Dedifferentiated amniotic fluid mesenchymal stem cell (primary cell): ENCODE results near the gene BTG2.

Source experiments
- DNase-seq: peaks from one replicate; pipeline ENCODE4 v3.0.0-alpha.2; 2016; ENCODE audit errors: extremely low spot score

Gene BTG2

DNA sequence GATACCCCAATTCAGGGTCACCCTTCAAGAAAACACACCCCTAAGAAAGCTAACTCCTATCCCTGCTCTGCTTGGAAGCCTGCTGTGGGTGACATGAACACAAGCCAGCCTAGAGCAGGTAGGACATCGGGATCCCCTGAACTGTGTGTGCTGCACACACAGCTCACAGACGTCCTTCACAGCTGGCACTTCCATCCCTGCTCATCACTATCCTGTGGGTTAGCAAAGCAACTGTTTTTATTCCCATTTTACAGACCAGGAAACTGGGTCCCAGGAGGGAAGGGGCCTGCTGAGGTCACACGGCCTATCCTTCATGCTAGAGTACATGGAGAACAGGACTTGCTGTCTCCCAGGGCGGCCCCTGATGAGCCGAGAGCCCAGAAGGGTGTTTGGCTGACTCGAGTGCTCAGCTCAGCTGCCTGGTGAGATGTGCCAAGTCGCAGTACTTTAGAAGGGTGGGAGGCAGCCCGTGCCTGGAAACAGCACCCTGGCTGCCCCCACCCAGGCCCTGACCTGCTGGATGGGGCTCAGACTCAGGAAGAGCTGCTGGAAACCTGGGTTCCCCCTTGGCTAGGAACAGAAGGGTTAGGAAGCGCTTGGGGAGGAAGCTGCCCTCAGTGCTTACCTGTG, 28.3 kb upstream of the BTG2 start:
- no peak for DNase-seq

DNA sequence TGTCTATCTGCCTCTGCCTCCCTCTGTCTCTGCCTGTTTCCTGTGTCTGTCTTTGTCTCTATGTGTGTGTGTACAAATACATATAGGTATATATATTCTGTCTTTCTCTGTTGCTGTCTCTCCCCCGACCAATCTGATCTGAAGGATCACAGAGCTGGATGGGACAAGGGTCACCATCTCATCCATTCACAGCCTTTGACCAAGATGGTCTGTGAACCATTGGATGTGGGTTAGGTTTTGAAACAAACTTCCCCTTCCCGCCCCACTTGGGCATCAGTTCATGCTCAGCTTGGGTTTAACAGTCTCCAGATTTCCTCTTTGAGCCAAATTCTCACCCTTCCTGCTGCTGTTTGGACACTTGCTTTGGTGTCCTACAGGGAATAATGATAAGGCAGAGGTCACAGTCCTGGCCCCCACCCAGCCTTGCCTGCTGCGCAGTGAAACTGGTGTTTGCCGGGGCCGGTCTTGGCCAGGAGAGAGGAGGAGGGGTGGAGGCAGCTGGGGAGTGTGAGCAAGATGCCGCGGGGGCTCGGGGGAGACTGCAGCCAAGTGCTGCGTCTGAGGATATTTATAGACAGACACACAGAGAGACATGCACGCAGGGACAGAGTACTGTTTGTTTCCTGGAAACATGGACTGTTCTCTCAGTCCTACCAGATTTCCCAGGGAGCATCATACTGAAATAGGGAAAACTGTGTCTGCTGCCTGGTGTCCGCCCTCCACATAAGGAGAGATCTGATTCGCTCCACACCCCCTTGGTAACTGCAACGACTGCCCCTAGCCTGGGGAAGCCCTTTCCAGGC, 27.0 kb upstream of the BTG2 start:
- DNase-seq = peak; percentile 70

DNA sequence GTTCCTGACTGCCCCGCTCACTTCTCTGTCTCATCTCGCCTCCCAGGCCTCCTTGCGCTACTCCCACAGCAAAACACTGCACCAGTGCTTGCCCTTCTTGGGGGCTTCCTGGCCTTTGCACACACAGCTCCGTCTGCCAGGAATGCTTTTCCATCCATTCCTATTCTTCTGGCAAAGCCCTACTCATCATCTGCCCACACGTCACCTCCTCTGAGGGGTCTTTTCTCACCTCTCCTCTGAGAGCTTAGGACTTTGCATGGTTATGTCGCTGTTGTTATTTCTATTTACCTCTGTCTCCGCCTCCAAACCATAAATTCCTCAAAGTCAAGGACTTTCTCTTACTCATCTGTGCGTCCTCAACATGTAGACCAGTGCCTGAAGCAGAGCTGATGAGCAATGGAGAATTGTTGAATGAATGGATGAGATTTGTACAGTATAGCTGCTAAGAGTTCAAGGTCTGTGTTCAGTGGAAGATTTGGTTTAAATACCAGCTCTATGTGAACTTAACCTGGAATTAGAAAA, 26.4 kb upstream of the BTG2 start:
- no peak for DNase-seq

DNA sequence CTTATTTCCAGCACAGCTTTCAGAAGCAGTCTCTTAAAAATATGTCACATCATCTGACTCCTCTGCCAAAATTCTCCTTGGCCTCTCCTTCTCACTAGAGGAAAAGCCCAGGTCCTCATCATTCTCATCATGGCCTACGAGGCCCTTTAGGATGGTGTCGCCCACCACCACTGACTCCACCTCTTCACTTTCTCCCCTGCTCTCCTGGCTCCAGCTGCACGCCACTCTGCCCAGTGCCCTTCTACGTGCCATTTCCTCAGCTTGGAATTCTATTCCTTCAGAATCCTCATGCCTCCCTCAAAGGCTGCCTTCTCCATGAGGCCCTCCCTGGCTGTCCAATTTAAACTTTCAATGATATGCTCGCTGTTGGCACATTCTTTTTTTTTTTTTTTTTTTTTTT, 25.3 kb upstream of the BTG2 start:
- no peak for DNase-seq

DNA sequence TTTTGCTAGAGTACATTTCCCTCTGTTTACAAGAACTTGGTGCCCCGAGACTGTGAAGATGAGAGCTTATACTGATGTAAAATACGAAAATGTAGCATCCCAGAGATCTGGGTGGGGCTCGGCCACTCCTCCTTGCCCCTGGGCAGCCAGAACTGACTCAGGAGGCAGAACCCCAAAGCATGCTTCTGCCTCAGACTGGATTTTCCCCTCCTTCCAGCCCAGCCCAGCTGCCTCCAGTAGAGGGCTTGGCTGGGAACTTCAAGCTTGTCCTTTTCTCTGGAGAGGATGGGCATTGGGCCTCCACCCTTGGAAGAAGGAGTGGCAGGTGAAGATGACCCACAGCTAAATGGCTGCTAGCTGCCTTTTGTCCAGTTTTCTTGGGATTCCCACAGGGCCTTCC, 24.3 kb upstream of the BTG2 start:
- peak; percentile 42 for DNase-seq

DNA sequence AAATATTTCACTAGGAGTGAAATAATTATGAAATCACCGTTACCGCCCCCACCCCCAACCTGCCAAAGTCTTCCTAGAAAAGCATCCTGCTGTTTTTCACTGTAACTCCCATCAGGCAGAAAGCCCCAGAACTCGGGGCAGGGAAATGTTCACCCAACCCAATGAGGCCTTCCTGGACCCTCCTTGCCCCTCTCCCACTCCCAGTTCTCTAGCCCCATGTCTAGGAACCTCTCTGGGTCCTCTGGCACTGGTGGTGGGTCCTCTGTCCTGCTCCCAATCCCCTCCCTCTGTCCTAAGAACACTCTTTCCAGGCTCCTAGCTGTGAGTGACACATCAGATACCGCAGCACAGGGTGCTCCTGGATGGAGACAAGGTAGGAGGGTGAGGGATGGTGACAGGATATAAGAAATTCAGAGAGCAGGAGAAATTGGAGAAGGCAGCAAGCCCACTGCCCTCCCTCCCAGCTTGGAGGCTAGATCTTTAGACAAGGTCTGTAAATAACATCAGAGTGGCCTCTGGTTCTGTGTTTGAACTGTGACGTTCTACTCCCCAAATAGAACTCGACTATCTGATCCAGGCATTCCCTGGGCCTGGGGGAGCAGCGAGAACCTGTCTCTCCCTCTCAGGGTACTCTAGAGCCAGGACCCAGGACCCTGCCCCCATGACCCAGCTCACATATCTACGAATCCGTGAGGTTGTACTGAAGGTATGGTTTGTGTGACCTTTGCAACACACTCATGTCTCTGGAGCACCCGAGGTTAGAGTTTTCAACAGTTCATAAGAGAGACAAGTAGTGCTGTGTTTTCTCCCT, 23.3 kb upstream of the BTG2 start:
- DNase-seq = no peak

DNA sequence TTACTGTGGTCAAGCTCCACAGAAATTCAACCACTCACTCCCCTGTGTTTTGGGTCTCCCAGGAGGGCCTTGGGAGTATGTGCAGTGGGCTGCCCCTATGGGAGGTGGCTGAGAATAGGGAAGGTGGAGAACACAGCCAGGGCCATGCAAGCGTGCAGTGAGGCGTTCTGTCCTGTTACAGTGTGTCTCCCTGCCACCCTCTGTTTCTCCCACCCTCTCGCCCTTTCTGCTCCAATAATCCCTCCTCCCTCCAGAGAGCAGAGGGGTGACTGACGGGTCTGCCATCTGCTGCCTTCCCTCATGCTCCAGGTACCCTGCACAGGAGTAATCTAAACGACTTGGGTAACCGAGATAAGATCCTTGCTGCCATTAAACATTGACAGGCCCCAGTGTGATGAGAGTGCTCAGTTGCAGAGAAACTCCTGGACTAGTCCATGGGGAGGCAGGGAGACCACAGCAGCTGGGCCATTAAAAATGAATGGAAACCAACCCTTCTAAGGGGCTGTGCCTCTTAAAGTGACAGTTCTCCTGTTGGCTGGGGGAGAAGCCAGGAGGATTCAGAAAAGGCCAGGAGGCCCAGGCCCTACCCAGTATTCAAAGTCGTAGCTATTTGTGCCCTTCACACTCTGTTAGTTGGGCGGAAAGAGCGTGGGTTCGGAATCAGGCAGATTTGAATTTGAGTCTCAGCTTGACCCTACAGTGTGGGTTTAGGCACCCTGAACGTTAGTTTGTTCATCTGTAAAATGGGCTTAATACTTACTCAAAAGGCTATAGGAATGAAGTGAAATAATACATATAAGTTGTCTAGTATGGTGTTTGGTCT, 22.4 kb upstream of the BTG2 start:
- DNase-seq = no peak

DNA sequence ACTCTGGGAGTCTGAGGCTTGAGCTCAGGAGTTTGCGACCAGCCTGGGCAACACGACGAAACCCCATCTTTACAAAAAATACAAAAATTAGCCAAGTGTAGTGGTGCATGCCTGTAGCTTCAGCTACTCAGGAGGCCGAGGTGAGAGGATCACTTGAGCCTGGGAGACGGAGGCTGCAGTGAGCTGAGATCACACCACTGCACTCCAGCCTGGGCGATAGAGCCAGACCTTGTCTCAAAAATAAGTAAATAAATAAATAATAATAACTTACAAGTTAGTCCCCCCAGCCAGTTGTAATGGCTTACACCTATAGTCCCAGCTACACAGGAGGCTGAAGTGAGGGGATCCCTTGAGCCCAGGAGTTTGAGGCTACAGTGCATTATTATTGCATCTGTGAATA, 21.7 kb upstream of the BTG2 start:
- no peak for DNase-seq

DNA sequence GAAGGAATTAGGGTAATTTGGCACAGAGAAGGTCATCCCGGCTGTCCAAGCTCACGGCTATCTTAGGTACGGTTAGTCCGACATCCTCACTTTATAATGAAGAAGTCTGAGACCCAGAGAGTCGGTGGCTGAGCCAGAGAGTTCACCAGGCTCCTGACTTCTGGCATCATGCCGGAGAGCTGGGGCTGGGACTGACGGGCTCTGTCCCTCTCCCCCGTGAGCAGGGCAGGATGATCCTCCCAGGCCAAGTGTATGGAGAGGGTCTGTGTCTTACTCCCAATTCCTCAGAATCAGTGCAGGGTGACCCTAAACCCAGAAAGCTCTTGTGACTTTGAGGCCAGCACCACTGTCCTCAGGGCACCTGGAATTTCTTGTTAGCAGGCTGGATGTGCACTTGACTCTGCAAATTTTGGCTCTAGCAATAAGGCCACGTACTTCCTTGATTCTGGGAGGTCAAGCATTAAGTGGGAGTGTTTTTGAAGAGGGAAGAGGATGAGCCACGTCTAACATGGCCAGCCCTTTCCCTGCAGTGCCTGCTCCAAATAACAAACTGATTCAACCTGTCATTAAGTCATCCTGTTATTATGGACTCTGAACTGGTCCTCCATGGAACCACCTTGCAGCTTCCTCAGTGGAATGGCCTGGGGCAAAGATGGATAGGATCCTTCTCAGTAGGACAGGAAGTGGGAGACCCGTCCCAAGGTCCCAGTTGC, 20.8 kb upstream of the BTG2 start:
- no peak for DNase-seq

DNA sequence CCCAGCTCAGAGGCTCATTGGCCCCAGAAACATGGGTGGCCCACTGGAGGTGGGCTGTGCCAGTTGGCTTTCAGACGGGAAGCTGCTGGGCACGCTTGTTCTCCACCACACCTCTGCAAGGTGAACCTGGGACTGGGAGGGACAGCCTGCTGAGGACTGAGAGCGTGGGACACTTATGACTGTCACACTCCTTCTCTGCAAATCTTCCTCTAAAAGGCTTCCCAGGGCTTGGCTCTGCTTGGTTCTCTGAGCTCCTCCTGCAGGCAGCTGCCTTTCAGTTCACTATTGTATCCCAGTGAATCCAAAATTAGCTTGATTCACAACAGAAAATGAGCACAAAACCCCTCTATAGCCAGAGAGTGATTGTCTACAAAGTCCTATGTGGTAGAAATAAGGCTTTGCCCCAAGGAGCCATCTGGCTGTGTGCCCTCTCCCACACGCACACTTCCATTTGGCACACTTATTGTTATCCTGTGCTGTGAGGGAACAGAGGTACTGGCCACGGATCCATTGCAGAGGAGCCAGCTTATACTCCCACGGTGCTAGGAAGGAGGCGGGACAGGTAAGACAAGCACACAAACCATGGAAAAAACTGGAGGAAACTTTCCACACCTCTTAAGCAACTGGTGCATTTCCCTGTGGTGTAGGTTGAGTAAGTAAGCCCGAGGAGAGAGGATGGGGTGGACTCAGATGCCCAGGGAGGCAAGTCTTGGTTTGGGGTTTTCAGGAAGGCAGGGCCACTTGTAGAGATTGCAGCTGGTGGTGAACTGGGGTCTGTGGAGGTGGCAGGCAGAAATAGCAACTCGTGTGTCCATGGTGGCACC, 18.9 kb upstream of the BTG2 start:
- DNase-seq = no peak

DNA sequence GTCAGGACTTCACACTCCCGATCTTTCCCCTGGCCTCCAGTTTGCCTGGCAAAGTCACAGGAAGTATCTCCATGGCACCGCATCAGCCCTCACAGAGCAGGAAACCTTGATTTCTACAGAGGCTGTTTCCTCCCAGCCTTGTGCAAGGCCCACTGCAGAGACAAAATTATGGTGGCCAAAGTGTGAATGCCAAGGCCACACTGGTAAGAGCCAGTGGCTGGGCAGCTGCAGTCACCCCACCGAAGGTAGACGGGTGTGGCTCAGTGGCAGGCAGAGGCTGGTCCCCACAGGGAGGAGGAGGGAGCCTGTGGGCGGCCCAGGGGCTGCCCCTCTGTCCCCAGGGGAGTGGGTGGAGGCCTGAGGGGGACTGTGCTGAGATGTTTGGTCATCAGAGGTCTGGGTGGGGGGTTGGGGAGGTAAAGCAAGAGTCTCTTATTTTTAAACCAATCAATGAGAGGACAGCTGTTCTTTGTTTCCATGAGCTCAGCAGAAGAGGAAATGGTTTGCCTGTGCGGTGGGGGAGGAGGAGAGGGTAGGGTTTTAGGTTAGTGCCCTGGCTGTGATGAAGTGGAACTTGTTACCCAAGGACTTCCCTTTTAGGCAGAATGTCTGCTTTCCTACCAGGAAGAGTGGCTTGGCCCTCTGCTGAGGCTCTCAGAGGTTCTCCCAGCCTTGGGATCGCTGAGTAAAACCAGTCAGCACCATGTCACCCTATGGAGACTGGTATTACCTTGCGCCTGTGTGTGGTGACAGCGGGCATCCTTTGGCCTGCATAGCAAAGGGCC, 18.0 kb upstream of the BTG2 start:
- no peak for DNase-seq

DNA sequence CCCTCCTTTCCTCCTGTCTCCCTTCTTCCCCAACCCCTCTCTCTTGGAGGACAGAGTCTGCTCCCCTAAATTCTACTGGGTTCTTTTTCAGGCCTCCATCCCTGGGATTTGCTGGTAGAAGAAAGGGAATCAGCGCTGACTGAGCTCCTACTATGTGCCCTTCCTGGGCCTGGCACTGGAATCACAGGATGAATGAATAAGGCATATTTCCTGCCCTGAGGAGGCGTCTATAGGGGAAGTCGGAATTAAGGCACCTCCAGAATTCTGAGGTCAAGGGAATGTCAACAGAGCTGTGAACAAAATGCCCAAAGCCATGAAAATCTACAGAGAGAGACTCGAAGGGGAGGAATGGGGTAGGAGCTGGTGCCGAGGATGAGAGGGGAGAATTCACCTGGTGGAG, 17.4 kb upstream of the BTG2 start:
- DNase-seq = no peak

DNA sequence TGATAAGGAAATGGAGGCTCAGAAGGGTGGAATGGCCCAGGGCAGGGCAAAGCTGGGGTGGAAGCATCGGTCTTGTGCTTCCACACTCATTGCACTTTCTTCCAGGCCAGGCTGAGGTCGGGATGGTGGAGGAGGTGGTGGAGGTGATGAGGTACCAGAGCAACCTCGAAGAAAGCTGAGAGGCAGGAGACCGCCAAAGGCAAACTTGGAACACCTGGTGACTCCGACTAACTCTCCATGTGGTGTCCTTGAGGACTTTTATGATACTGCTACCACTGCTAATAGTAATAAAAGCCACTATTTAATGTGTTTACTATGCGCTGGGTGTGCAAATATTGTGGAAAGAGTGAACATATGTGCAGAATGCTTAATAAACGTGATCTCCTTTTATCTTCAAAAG, 16.9 kb upstream of the BTG2 start:
- no peak for DNase-seq

DNA sequence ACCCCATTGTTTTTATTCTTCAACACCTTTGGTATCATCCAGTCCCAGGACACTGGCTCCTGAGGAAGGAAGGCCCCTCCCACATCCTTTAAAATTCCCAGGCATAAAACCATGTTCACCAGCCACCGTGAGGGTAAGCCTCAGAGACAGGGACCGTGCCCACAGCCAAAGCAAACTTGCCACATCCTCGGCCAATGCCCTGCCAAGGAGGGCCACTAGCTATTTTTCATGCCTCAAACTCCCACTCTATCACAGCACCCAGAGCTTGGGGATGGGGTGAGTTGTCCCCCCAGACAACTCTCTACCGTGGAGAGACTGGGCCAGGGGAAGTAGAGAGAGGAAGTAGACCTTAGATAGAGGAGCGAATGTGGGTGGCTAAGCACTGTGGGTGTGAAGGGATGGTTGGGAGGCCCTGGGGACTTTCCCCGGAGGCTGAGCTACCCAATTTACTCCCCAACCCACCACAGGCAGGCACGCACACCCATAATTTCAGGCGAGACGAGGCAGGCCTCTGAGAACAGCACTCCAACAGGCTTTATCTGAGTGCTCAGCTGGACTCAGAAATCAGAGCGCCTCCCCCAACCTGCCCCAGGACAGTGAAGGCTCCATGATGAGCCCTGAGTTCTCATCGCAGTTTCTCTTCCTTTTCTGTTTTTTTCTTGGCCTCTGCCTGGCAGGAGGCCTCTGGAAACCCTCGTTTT, 15.9 kb upstream of the BTG2 start:
- DNase-seq = no peak

DNA sequence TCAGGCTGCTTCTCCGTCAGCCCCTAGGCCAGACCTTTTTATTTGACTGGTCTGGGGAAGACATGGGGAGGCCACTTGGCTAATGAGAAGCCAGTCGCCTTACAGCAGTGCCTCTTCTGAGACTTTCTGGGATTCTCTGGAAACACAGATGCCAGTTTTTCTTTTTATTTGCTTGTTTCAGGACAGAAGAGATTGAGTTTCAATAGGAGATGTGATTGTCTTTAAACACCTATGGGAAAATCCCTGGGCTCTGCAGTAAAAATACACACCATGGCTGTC, 15.4 kb upstream of the BTG2 start:
- DNase-seq = no peak

DNA sequence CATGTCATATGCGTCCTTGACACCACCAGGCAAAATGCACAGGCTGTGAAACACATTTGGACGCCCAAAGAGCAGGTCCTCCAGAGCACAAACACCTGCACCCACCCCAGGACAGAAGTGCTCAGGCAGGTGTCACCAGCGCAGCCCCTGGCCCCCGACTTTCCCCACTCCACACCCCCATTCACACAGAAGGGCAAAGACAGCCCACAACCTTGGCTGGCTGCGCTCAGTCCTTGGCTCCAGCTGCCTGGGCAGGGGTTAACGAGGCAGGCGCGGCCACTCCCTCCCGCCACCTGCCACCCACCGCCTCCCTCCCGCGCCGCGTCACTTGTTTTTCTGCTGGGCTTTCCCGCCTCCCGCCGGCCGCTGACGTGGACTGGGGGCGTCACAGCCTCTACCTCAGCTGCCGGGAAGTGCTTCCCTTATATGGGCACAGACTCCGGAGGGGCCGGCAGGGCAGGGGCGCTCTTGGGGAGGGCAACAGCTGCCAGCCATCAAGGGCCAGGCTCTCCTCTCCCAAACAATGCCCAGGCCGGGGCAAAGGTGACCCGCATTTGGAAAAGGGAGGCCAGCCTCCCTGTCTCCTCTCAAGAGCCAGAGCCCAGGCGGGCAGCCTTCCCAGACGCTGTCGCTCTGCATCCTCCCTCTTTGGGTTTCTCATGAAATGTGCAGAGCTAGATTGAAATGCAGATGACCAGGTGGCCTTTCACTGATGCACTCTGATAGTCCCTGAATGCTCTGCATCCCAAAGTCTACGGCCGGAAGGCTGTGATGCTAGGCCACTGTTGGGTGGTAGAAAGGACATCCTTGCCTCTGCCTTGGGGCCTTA, 14.8 kb upstream of the BTG2 start:
- DNase-seq = no peak

DNA sequence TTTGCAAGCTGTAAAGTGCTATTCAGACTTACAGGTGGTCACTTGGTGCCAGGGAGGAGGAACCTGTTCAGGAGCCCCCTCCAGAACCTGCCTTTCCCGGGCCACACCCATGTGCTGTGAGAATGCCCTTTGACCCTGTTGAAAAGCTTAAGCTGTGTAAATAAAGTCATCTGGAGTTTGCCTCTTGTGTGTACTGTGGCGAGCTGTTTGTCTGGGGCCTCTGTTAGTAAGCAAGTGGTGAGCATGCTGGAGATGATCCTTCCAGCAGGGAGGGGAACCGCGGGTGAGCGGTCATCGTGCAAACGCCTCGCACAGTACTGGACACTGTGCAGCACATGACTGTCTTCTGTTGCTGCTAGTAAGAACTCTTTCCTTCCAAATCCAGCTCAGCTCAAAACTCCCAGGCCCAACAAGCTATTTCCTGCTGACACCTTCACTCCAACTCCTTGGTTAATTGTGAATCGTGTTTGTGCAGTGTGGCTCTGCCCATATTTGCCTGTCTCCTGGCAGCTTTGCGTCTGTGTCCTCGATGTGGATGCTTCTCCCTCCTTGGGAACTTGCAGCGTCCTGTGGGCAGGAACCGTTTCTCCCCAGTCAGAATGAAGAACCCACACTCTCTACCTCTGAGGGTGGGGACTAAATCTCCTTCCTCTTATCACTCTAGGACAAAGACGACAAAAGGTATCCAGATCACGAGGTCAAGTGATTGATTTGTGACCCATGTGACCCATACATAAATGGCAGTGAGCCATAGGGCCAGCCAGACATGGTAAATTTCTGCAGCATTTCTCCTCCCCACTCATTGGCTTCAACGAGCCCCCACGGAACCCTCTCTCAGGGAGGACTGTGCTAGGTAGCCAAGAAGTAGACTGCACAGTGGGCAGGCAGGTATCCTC, 13.9 kb upstream of the BTG2 start:
- no peak for DNase-seq
